OCI-LY1 (cell line): Measurements from ENCODE around the gene GAK.

Experiments used
- EZH2 ChIP-seq: fragments of 200-600 bp; sonication (generic), shearing (Covaris generic); IDR thresholded peaks from 2 replicates; pipeline ENCODE4 v1.8.0; 2017; ENCODE audit warnings: borderline replicate concordance, mixed run types, mild to moderate bottlenecking, antibody characterized with exemption, low read length, moderate library complexity, mixed read lengths
- TF ChIP-seq, protein P1 (sequence below): fragments of 200-600 bp; sonication (generic), shearing (Covaris generic); IDR thresholded peaks from 2 replicates; pipeline ENCODE4 v1.5.1; 2017; ENCODE audit warnings: mild to moderate bottlenecking, antibody characterized with exemption, low read length, moderate library complexity, mixed read lengths

DNA sequence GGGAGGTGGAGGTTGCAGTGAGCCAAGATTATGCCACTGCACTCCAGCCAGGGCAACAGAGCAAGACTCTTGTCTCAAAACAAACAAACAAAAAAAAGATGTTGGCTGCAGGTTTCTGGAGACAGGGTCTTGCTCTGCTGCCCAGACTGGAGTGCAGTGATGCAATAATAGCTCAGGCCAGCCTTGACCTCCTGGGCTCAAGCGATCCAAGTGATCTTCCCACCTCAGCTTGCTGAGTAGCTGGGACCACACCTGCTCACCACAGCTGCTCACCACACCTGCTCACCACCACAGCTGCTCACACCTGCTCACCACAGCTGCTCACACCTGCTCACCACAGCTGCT, 76.3 kb downstream of the GAK start:
- TF ChIP-seq, protein P1, sequence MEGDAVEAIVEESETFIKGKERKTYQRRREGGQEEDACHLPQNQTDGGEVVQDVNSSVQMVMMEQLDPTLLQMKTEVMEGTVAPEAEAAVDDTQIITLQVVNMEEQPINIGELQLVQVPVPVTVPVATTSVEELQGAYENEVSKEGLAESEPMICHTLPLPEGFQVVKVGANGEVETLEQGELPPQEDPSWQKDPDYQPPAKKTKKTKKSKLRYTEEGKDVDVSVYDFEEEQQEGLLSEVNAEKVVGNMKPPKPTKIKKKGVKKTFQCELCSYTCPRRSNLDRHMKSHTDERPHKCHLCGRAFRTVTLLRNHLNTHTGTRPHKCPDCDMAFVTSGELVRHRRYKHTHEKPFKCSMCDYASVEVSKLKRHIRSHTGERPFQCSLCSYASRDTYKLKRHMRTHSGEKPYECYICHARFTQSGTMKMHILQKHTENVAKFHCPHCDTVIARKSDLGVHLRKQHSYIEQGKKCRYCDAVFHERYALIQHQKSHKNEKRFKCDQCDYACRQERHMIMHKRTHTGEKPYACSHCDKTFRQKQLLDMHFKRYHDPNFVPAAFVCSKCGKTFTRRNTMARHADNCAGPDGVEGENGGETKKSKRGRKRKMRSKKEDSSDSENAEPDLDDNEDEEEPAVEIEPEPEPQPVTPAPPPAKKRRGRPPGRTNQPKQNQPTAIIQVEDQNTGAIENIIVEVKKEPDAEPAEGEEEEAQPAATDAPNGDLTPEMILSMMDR: no peak
- TF ChIP-seq EZH2: no peak
